ENCODE data around the gene MAL. TPM values are rescaled to one million over a fixed set of nuclear protein-coding genes. Genes with fewer than 3 reads are reported as not detected.

The MAL gene
- total and polyA plus RNA-seq, 2 of the 8 experiments (the other 6 are each of a cell fraction or from before 2014, with no cell fraction given): not detected

DNA sequence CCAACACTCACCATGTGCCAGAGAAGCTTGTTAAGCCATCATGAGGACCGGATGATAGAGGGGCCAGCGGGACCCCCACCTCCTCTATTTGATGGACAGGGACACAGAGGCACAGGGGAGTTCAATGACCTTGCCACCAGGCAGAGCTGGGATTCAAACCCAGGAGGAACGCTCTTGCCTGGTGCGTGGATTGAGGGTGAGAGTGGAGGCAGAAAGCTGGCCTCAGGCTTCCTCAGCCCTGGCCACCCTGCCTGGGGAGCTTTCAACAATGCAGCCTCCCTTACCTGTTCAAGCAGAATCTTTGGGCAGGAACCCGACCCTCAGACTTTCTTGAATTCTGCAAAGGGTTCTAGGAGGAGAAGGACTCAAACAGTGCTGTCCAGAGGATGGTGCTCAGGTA lies 39.9 kb upstream of the MAL start (continued):
- no peak for TF ChIP-seq CEBPB (IDR thresholded peaks at IDR 0.05; ENCODE audit: low read depth, low read length)
- TF ChIP-seq EGR1 (IDR thresholded peaks at IDR 0.05; ENCODE audit: borderline replicate concordance, low read depth, low read length): no peak
- no peak for TF ChIP-seq NRF1 (IDR thresholded peaks at IDR 0.05; ENCODE audit: low read depth, low read length)
- TF ChIP-seq TBP (IDR thresholded peaks at IDR 0.05; ENCODE audit: low read depth, low read length): no peak
- no peak for TF ChIP-seq SP4 (IDR thresholded peaks at IDR 0.05; ENCODE audit: low read length)
- no peak for TF ChIP-seq CHD2 (IDR thresholded peaks at IDR 0.05; ENCODE audit: low read length)

All from H1 (cell line).